Measurements from ENCODE around the gene ST6GALNAC2.

DNA sequence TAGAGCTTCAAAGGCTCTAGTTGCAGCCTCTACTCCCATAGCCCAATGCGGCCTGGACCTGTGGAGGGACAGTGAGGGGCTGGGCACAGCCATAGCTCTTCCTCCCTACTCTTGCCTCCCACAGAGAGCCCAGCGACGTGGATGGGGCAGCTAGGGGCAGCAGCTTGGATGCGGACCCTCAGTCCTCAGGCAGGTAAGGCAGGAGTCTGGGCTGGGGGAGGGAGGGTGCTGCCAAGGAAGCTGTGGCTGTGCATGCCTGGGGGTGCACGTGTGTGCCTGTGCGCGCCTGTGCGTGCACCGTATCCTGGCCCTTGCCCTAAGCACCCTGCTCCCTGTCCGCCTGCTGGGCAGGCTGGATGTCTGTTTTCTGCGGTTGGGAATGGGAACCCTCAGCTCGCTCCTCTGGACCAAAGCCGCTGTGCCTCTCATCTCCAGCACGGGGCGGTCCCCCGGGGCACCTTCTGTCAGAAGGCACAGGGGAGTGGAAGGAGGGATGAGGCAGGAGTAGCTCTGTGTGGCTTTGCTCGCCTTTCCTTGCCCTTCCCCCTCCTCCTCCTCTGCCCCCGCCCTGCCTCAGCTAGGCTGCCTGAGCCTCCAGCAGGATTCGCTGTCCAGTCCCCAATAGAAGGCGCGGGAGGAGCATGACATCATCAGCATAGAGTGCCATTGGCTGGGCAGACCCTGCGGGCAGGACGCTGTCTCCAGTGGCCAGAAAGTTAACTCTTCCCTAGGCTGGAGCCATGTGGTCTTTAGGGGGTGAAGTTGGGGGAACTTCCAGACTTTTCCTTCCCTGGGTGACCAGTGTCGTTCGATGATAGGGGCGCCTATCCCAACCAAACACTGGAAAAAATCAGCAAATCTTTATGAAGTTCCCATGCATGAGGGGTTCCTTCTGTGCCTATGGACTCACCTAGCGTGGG lies 45.0 kb downstream of the ST6GALNAC2 start:
- TF ChIP-seq POLR2AphosphoS5 (IDR thresholded peaks at IDR 0.05) = peak in 2 of 3 donors; percentile 48 to 58
- TF ChIP-seq, protein P1, sequence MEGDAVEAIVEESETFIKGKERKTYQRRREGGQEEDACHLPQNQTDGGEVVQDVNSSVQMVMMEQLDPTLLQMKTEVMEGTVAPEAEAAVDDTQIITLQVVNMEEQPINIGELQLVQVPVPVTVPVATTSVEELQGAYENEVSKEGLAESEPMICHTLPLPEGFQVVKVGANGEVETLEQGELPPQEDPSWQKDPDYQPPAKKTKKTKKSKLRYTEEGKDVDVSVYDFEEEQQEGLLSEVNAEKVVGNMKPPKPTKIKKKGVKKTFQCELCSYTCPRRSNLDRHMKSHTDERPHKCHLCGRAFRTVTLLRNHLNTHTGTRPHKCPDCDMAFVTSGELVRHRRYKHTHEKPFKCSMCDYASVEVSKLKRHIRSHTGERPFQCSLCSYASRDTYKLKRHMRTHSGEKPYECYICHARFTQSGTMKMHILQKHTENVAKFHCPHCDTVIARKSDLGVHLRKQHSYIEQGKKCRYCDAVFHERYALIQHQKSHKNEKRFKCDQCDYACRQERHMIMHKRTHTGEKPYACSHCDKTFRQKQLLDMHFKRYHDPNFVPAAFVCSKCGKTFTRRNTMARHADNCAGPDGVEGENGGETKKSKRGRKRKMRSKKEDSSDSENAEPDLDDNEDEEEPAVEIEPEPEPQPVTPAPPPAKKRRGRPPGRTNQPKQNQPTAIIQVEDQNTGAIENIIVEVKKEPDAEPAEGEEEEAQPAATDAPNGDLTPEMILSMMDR (IDR thresholded peaks at IDR 0.05) = peak in 3 of 5 experiments; percentile 18 to 51 (median 40)
